CD4-positive, alpha-beta T cell treated with Interleukin-17A for 4 hours (primary cell): Measurements from ENCODE around the gene ERVW-1.

Experiments used
- DNase-seq: peaks from one replicate; pipeline ENCODE4 v3.0.0-alpha.2; 2020; ENCODE audit warnings: mixed read lengths

The ERVW-1 gene

DNA sequence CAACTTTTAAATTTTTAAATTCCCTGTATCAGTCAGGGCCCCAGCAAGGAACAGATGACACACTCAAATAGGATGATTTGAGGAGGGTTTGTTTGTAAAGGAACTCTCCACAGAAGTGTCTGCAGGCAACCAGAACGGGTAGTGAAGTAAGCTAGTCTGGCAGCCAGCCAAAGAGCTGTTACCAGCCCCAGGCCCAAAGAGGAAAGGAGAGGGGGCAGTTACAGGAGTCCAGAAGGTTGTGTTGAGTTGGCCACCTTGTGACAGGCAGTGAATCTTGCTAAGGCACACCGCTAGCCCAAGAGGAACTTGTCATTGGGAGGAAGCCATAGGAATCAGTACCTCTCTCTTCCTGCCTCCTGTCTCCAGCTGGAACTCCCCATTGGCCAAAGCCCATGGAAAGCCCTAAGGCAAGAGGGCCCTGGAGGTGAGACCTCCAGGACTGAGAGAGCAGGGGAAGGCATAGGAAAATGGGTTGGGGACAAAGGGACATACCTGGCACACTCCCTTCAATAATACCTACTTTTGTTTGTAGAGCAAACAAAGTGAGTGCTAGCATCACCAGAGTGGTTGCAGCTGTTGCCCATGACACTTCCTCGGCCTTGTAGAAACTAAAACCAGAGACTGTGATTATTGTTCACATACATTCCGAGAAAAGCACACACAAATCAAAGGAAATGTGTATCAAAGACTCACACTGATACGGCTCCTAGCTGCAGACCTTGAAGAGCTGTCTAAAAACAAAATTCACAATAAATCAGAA lies 55.9 kb downstream of the ERVW-1 start:
- no peak for DNase-seq
